OCI-LY1 (cell line): ENCODE data around the gene HSPA4.
"Not testable (repeated sequence)": the region's sequence is repeated elsewhere in the genome, so short reads cannot be mapped to it uniquely, and the experiment has no call there.

Source experiments
- H2AFZ ChIP-seq: fragments of 200-600 bp; sonication (generic), shearing (Covaris generic); 2 replicates; pipeline ENCODE4 v1.6.0; 2014; ENCODE audit warnings: antibody characterized with exemption, mild to moderate bottlenecking, low read length
- H3F3A ChIP-seq: fragments of 200-600 bp; sonication (generic), shearing (Covaris generic); 2 replicates; pipeline ENCODE4 v1.6.0; 2014; ENCODE audit warnings: mild to moderate bottlenecking, antibody characterized with exemption, low read length, moderate library complexity; ENCODE audit not compliant: insufficient read depth
- H3K27ac ChIP-seq: fragments of 200-600 bp; sonication (generic); 2 replicates; pipeline ENCODE4 v1.5.1; 2014; ENCODE audit warnings: low read length, mixed run types, mild to moderate bottlenecking, low read depth; ENCODE audit not compliant: poor library complexity, severe bottlenecking
- H3K27me3 ChIP-seq: fragments of 200-600 bp; sonication (generic); 2 replicates; pipeline ENCODE4 v1.6.0; 2014; ENCODE audit warnings: antibody characterized with exemption, mild to moderate bottlenecking, low read length, moderate library complexity; ENCODE audit not compliant: insufficient read depth
- H3K36me3 ChIP-seq: fragments of 200-600 bp; sonication (generic); 2 replicates; pipeline ENCODE4 v1.6.1; 2014; ENCODE audit warnings: mild to moderate bottlenecking, antibody characterized with exemption, low read length, moderate library complexity, mixed read lengths; ENCODE audit not compliant: insufficient read depth
- H3K4me1 ChIP-seq: fragments of 200-600 bp; sonication (generic); 2 replicates; pipeline ENCODE4 v1.5.1; 2014; ENCODE audit warnings: mild to moderate bottlenecking, low read length, moderate library complexity; ENCODE audit not compliant: insufficient read depth, severe bottlenecking
- H3K4me2 ChIP-seq: fragments of 200-600 bp; sonication (generic), shearing (Covaris generic); 2 replicates; pipeline ENCODE4 v1.6.1; 2014; ENCODE audit warnings: low read length
- H3K4me3 ChIP-seq: fragments of 200-600 bp; sonication (generic); 2 replicates; pipeline ENCODE4 v1.5.1; 2014; ENCODE audit warnings: low read length, low read depth, mild to moderate bottlenecking, mixed read lengths; ENCODE audit not compliant: poor library complexity, severe bottlenecking
- H3K79me2 ChIP-seq: fragments of 200-600 bp; shearing (Covaris generic); 2 replicates; pipeline ENCODE4 v1.6.1; 2016; ENCODE audit warnings: mixed run types, low read length, mixed read lengths; ENCODE audit not compliant: insufficient read depth
- H3K9ac ChIP-seq: fragments of 200-600 bp; sonication (generic), shearing (Covaris generic); 2 replicates; pipeline ENCODE4 v1.6.1; 2014; ENCODE audit warnings: mild to moderate bottlenecking, low read length, mixed read lengths
- H3K9me2 ChIP-seq: fragments of 200-600 bp; sonication (generic), shearing (Covaris generic); 2 replicates; pipeline ENCODE4 v1.6.1; 2014; ENCODE audit warnings: low read depth, mild to moderate bottlenecking, low read length, mixed read lengths
- H3K9me3 ChIP-seq: fragments of 200-600 bp; shearing (Covaris generic); 2 replicates; pipeline ENCODE4 v1.6.1; 2014; ENCODE audit warnings: low read length, mixed read lengths
- H4K20me1 ChIP-seq: fragments of 200-600 bp; sonication (generic), shearing (Covaris generic); 2 replicates; pipeline ENCODE4 v1.6.0; 2016; ENCODE audit warnings: mild to moderate bottlenecking, low read length; ENCODE audit not compliant: insufficient read depth
- EZH2 ChIP-seq: fragments of 200-600 bp; sonication (generic), shearing (Covaris generic); IDR thresholded peaks from 2 replicates; pipeline ENCODE4 v1.8.0; 2017; ENCODE audit warnings: borderline replicate concordance, mixed run types, mild to moderate bottlenecking, antibody characterized with exemption, low read length, moderate library complexity, mixed read lengths
- TF ChIP-seq, protein P1 (sequence below): fragments of 200-600 bp; sonication (generic), shearing (Covaris generic); IDR thresholded peaks from 2 replicates; pipeline ENCODE4 v1.5.1; 2017; ENCODE audit warnings: mild to moderate bottlenecking, antibody characterized with exemption, low read length, moderate library complexity, mixed read lengths

The HSPA4 gene

GRCh38 chr5:133083901-133084300 is 32.1 kb downstream of the HSPA4 start:
- H3K9me2 ChIP-seq: no peaks in the 10 kb centered on the region
- no peak overlapping the region for H3K4me2 ChIP-seq
- TF ChIP-seq EZH2: no peak
- TF ChIP-seq, protein P1, sequence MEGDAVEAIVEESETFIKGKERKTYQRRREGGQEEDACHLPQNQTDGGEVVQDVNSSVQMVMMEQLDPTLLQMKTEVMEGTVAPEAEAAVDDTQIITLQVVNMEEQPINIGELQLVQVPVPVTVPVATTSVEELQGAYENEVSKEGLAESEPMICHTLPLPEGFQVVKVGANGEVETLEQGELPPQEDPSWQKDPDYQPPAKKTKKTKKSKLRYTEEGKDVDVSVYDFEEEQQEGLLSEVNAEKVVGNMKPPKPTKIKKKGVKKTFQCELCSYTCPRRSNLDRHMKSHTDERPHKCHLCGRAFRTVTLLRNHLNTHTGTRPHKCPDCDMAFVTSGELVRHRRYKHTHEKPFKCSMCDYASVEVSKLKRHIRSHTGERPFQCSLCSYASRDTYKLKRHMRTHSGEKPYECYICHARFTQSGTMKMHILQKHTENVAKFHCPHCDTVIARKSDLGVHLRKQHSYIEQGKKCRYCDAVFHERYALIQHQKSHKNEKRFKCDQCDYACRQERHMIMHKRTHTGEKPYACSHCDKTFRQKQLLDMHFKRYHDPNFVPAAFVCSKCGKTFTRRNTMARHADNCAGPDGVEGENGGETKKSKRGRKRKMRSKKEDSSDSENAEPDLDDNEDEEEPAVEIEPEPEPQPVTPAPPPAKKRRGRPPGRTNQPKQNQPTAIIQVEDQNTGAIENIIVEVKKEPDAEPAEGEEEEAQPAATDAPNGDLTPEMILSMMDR: no peak
- no peak overlapping the region for H3K27ac ChIP-seq
- no peaks in the 10 kb centered on the region for H3K4me1 ChIP-seq
- H3K4me3 ChIP-seq: no peak overlapping the region
- peaks cover 42% of the 10 kb centered on the region for H3K79me2 ChIP-seq
- no peaks in the 10 kb centered on the region for H3F3A ChIP-seq
- H4K20me1 ChIP-seq: 0 out of 2 replicates have a peak, but pooled peaks cover 2% of the 10 kb centered on the region
- no peaks in the 10 kb centered on the region for H3K27me3 ChIP-seq
- H3K9me3 ChIP-seq: no peaks in the 10 kb centered on the region
- H3K9ac ChIP-seq: no peak overlapping the region
- peaks cover 84% of the 10 kb centered on the region for H3K36me3 ChIP-seq
- no peak overlapping the region for H2AFZ ChIP-seq

GRCh38 chr5:133085171-133085570 is 33.4 kb downstream of the HSPA4 start:
- H3K4me3 ChIP-seq, H3K4me1 ChIP-seq, H3K27me3 ChIP-seq, H3K9me2 ChIP-seq, H2AFZ ChIP-seq, H3F3A ChIP-seq, H3K9ac ChIP-seq, H4K20me1 ChIP-seq, H3K9me3 ChIP-seq, H3K4me2 ChIP-seq, H3K27ac ChIP-seq: not testable (repeated sequence)
- peaks cover 30% of the 10 kb centered on the region for H3K79me2 ChIP-seq
- H3K36me3 ChIP-seq: peaks cover 84% of the 10 kb centered on the region

DNA sequence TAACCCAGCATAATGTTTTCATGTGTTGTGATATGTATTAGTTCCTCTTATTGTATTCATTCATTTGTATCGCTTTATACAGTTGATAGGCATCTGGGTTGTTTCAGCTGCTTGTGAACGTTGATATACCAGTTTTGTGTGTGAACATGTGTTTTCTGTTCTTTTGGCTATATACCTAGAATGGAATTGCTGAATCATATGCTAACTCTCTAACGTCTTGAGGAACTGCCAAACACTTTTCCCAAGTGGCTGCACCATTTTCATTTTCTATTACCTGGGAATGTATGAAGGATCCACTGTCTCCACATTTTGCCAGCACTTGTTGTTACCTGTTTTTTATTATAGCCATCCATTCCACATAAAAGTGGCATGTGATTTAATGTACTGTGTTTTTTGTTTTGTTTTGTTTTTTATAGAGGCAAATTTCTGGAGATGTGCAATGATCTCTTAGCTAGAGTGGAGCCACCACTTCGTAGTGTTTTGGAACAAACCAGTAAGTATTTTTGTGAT is 34.6 kb downstream of the HSPA4 start:
- Histone ChIP-seq H3K79me2 (peaks cover 18% of the 10 kb centered on the region; the same call in 1 of the 2 replicates), H3K4me2 (no peak overlapping the region), H3K36me3 (peaks cover 85% of the 10 kb centered on the region)

More for the DNA sequence above, 34.6 kb downstream of the HSPA4 start:
- Histone ChIP-seq H3K9me3 (no peaks in the 10 kb centered on the region), H2AFZ (no peak overlapping the region), H4K20me1 (0 out of 2 replicates have a peak, but pooled peaks cover 2% of the 10 kb centered on the region), H3K9ac (no peak overlapping the region), H3K4me1 (no peaks in the 10 kb centered on the region), H3K27ac (no peak overlapping the region), H3K27me3 (no peaks in the 10 kb centered on the region), H3K9me2 (no peaks in the 10 kb centered on the region), H3F3A (no peaks in the 10 kb centered on the region), H3K4me3 (no peak overlapping the region)
- TF ChIP-seq, protein P1: no peak
- TF ChIP-seq EZH2: no peak
